GM18861 (cell line): ENCODE measurements around the gene TENT5C.

Experiments used
- ATAC-seq: cut with Tn5 transposase; IDR thresholded peaks from one replicate; pipeline ENCODE4 v1.9.1; 2021; ENCODE audit not compliant: unreplicated experiment

TENT5C gene

DNA sequence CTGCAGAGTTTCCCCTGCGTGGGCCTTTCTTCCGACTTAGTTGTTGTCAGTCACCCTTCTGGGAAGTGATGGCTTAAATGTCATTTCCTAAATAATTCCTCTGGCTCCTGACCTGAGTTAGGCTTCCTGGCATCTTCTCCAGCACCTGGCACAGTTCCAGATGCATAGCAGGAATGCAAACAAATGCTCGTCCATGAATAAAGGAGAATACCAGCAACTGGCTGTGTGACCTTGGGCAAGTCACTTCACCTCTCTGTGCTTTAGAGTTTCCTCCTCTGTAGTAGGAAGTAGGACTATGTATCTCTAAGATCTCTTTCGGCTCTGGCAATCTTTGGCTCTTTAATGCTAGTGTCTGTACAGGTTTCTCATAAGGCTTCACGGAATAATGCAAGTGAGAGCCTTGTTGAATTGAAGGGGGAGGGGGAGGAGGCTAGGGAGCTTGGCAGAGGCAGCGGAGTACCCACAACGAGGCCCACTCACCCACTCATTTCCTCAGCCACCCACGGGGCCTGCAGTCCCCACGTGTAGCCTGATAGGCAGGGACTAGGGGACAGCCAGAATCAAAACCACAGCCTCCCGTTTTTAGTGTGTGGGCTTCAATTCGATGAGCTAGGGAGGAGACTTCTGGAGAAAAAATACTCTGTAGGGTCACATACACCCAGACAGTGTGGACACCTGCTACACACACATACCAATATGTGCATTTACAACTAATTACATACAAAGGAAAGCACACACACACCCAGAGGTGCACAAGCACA is 48.1 kb downstream of the TENT5C start:
- ATAC-seq, result no peak

DNA sequence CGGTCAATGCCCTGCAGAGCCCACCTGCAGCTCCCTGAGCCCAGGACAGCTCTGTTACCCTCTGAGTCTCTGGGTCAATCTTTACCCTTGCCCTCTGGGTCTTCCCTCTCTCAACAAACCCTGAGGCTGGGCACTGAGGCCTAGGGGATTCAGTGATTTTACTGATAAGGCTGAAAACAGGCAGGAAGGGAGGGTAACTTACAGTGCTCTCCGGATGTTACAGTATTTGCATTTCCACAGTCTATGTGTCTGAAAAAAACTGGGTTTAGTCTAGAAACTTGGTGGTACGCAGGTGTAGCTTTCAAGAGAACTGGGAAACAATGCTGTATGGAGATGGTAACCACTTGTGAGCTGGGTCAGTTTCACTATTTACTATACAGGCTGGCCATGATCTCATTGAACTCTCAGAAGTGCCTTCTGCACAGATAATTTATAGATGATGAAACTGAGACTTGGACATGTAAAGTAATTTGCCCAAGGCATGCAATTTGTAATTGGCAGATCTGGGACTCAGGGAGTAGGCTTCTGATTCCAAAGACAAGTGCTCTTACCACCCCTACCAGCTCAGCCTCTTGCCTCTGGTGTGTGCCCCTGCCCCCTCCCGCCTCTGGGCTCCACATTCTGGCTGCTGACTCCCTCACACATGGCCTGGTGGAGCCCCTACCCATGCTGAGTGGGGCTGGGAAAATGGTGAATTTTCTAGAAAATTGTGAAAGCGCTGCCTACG is 48.8 kb downstream of the TENT5C start:
- peak; percentile 89 for ATAC-seq

DNA sequence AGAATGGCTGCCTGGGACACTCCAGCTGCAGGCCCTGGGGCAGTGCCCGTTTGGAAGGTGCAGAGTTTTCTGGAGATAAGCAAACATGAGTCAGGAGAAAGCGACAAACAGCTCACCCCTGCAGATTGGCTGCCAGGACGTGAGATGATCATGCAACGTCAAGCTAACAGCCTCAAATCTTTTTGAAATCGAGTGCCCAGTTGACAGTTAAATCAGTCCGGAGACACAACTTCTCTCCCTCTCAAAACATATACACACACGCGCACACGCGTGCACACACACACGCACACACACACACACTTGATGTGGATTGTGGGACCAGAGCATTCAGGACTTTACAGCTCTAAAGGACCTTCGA is 49.4 kb downstream of the TENT5C start:
- ATAC-seq, result no peak

DNA sequence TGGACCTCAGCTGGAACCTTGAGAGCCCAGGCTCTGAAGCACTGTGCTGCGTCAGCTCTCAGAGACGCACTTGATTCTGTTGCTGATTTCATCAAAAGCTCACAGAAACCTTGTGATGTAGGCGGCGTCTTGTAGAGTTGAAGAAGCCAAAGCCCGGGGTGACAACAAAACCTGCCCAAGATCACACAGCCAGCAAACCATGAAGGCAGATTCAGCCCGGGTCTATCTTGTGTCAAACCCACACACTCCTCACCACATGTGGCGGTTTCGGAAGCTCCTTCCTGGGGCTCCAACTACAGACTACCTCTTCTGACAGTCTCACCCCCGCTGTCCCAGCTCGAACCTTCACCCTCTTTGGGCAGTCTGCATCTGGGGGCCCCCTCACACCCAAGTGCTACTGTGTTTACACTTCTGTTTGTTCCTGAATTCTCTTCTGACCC is 50.4 kb downstream of the TENT5C start:
- ATAC-seq, result no peak

DNA sequence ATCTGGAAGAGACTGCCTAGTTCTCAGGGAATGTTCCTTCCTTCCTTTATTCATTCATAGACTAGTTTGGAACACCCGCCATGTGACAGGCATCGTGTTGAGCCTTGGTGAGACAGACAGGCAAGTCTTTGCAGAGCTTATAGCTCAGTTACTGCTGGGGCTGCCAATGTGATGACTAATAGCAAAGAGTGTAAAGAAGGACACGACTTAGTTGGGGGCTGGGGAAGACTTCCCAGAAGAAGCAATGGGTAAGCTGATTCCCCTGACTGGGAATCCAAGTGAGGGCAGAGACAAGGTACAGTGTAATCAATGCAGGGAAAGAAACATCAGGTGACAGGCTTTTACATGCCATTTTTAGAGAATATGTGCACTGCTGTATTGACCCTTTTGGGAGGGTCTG is 51.2 kb downstream of the TENT5C start:
- ATAC-seq, result no peak

DNA sequence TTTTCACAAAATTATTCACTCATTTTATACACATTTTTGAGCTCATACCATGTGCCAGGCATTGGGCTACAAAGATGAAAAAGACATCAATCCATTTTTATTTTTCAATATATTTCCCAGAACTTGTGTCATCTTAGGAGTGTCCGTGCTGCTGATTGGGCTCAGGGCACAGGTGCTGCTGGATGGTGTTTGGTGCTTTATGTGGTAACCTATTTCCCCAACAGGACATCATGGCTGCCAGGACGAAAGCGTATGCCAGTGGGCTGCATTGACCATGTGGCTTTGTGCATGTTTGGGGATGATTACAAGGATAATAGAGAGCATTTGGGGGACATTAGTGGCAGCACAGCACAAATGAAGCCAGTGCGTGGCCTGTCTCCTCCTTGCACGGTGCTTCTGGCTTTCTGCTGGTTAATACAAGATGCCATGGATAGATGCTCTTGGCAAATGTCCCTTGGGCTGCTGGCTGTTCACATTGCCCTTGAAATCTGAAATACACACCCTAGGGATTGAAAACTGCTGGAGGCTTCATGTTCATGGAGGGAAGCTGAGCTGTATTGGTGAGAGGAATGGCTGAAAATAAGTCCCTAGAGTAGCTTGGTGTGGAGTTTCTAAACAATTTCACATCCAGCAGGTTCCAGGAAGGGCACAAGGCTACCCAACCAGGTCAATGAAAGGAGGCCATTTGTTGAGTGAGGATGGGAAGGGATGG is 52.3 kb downstream of the TENT5C start:
- no peak for ATAC-seq

DNA sequence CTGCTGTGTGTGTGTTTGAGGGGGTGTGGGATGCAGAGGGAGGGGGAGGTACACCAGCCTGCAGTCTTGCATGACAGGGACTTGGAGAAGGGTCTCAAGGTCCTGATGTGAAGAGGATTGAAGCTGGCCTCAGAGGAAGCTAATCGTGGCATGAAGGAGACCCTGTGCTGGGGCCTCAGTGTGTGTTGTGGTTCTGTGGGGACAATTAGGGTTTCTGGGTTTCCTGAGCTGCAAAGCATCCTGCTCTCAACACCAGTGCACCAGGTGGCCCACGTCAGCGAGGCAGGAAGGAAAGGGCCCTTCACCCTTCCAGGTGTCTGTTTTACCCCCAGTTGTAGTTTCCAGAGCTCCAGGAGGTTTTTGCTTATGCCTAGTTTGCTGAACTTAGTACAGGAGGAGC is 52.8 kb downstream of the TENT5C start:
- peak; percentile 30 for ATAC-seq

DNA sequence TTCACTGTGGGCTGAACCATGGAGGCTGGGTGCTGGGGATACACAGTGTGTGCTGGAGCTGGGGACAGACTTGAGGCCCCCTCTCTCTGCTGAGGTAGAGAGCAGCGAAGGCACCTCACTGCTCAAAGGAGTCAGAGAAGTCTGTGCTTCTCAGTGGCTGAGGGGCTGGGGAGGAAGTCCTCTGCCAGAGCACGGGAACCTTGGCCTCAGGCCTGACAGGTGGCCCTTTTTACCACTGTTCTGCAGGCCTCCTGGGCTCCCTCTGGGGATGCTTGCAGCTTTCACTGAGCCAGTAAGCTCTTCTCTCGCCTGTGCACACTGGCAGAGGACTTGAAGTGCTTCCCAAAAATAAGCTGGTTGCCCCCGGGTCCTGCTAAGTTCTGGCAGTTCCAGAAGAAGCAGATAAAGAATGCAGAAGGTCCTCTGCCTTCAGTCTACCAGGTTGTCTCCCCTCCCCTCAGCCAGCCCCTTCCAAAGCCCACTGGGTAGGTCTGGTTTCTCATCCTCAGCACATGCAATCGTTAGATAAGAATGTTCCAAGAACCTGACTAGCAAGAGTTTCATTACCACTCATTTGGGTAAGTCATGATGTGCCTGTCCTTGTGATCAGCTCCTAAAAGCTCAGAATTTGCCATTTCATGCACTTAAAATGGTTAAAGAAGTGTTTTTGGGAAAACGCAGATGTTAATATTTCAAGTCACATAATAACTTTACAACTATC is 53.9 kb downstream of the TENT5C start:
- no peak for ATAC-seq

DNA sequence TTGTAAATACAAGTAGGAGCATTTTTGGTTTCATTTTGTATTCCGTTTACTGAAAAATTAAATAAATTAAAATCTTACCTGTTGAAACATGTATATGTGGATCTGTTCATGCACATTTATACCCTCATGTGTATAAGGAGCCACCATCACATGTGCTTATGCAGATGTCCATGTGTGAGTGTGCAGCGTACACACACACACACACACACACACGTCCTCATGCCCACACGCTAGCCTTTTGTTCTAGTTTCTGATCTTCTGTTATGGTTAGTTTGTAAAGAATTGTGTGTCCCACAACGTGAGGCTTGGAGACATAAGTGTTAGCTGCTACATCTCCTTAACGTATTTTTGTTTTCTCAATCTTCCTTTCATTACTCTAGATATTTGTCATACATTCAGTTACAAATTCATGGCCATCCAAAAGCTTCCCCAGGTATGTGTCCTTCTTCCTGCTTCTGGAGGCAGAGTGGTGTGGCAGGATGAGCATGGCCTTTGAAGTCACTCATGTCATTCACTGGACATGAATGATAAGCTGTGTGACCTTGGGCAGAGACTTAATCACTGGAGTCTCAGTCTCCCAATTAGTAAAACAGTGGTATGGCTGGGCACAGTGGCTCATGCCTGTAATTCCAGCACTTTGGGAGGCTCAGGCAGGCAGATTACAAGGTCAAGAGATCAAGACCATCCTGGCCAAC is 54.6 kb downstream of the TENT5C start:
- no peak for ATAC-seq

DNA sequence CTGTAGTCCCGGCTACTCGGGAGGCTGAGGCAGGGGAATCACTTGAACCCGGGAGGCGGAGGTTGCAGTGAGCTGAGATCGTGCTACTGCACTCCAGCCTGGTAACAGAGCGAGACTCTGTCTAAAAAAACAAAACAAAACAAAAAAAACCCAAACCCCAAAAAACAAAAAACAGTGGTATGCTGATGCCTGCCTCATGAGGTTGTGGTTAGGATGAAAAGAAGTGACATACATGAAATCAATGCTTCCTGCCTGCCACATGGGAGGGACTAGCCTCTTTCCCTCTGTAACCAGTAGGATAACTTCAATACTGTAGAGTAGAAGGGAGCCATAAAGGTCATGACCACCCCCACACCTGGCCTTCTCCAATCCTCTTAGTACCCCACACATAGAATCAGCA is 55.2 kb downstream of the TENT5C start:
- ATAC-seq, result no peak

DNA sequence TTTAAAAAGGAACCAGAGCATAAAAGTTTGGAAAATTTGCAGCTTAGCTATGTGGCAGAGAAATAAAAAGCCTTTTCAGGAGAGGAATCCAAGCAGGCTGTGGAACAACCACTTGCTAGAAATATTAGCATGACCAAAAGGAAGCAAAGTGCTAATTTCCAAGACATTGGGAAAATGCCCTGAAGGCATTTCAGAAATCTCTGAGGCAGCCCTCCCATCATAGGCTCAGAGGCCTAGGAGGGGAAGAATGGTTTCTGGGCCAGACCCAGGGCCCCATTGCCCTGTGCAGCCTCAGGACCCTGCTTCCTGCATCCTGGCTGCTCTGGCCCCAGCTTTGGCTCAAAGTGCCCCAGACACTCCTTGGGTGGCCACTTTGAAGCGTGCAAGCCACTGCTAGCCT is 56.8 kb downstream of the TENT5C start:
- ATAC-seq, result no peak

DNA sequence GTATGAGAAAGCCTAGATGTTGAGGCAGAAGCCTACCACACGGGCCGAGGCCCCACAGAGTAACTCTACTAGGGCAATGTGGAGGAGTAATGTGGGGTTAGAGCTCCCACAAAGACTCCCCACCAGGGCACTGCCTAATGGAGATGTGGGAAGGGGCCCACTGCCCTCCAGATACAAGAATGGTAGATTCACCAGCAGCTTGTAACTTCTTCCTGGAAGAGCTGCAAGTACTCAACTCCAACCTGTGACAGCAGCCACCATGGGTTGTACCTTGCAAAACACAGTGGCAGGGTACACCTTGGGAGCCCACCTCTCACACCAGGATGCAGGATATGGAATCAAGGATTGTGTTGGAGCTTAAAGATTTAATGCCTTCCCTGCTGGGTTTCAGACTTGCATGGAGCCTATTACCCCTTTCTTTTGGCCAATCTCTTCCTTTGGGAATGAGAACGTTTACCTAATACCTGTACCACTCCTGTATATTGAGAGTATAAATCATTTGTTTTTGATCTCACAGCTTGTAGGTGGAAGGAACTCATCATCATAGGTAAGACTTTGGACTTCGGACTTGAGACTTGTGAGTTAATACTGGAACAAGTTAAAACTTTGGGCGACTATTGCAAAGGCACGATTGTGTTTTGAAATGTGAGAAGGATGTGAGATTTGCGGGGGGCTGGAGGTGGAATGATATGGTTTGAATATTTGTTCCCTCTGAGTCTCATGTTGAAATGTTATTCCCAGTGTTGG is 57.5 kb downstream of the TENT5C start:
- no peak for ATAC-seq

DNA sequence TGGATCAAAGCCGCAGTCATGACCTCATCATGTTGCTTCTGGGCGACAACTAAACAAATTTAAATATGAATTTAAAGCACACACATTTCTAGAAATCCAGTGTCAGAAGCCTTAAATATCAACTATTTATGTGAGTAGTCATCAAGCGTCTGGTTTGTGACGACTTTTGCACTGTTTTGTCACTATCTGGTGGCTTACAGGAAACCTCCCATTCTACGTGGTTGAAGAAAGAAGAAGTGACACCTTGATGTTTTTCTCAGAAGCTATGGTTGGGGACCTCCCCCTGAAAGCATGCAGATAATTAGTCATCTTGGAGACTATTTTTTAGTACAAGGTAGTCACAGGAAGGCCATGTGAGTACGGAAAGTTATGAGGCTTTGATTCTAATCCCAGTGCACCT is 58.5 kb downstream of the TENT5C start:
- peak; percentile 98 for ATAC-seq

DNA sequence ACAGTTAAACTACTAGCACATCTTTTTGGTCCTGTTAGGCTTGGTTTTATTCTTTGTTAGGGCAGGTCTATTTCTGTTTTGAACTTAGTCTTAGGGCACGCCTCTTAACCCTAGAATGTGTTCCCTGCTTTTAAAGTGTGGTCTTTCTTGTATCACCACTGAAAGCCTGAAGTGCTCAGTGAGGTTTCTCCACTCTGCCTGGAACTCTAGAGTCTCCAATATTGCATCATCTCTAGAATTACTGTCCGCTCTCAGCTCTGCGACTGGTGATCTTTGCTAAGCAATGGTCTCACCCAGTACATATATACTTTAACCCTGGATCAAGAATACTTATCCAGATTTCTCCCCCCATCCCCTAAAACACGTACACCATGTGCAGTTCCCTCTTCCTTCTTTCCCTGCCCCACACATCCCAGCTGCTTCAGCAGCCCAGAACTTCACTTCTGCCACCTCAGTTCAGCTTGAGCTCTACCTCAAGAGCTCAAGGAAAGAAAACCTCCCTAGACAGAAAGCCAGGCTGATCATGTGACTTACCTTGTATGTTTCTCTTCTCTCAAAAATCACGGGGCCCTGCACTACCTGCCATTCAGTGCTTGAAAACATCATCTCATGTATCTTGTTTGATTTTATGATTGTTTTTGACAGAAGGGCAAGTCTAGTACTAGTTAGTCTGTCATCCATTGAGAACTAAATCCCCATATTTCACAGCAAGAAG is 59.9 kb downstream of the TENT5C start:
- ATAC-seq, result no peak

DNA sequence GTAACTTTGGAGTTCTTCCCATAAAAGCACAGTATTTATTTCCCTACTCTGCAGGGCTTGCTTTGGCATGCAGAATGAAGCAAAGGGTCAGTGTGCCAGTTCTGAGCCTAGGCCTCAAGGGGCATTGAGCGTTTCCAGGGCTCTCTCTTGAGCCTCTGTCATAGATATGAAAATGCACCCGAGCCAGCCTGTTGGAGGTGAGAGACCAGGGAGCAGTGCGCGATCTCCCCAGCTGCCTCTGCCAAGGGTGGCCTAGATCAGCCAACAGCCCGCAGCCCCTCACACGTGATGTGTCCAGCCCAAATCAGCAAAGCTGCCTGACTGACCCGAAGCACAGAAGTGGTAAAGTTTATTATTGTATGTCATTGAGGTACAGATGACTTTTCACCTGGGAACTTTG is 63.7 kb downstream of the TENT5C start:
- ATAC-seq, result no peak

DNA sequence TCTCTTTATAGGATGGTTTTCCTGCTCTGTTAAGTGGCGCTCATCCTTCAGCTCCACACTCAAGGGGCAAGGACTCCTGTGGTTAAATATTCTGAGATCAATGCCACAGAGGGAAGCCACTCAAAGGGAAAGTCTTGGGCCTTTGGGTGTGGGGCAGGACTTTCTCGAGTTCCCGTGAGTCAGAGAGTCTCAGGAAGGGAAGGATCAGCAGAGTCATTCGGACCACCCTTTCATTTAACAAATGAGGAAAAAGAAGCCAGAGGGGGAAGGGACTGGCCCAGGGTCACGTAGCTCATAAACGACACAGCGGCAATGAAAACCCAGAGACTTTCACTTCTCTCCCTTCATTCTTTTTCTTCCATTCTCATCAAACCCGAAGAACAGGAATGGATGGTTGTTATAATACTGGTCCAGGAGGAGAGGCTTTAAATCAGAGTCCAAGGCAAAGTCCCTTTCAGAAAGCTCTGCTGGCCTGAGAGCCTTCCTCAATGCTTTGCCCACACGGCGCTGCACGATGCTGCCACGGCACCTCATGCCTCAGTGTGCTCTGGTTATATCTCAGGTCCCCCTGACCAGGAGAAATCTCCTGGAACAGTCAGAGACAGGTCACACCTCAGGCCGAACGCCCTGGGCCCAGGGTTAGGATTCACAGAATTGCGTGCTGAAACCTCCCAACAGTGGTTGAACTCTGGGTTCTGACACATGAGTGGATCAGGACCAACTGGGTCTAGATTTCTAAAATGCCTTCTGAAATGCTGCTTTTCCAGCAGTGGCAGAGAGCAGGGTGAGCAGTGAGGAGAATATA is 65.3 kb downstream of the TENT5C start:
- no peak for ATAC-seq

DNA sequence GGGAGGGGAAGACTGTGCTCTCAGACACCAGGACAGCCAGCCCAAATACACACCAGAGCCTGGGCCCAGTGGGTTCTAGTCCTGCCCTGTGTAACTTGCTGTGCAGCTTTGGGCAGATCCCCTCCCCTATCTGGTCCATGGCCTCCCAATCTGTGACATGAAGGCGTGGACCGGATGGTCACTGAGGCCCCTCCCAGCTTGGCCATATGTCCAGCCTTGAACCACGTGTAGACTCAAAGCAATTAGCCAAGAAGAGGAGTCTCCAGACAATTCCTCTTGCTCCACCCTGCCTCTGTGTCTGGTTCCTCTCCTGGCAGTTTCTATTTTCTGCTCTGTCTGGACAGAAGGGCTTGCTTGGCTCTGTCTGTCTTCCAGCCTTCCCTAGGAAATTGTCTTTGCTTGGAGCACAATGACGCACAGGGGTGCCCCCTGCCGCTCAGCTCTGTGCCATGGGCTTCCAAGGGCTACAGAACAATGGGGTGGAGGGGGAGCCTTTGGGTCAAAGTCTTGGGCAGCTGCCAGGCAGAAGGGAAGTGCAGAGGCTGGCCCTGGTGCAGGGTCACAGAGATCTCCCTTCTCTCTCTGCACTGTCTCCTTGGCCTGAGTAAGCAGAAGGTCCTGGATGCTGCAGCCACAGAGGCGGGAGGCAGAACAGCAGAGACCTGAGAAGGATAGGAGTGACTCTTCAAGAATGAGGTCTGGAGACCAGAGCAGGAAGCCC is 66.1 kb downstream of the TENT5C start:
- ATAC-seq, result no peak

DNA sequence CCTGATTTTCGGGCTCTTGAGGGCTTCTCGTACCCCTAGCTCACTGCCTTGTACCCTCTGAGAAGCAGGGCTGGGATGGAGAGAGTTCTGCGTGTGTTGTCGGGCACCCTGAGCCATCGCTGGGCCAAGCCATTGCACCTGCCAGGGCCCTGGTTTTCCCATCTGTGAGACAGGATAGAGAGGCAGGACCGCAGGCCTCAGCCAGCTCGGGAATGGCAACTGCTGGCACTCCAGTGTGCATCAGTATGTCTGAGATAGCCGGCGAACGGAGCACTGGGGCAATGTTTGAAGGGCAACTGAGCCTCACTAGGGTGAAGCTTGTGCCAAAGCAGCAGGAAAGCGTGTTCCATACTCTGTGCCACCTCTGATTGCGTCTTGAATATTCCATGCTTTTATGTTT is 66.9 kb downstream of the TENT5C start:
- no peak for ATAC-seq
